ENCODE measurements around the gene G6PC2.

G6PC2 gene

DNA sequence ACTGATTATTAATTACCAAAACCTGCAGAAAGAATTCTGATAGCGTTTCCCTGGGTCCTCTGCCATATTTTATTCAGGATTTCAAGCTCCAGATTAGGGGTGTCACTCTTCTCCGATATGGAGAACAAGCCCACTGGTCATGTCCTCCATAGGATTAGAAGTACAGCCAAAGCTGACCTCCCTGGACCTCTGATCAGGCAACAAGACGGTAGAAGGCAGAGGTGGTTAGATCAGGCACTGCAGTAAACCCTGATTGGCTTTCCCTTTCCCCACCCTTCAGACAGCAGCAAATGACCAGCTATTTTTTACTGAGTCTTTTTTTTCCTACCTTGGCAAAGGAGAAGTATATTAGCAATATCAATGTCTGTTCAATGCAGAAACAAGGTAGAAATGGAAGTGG, 48.6 kb upstream of the G6PC2 start:
- peaks cover 8% of the 10 kb centered on the region; the same call in 1 of the 2 replicates for H3K4me1 ChIP-seq (ENCODE audit: control insufficient read depth, insufficient read depth, low read length)
- POLR2A ChIA-PET = no interaction called here
- no peaks in the 10 kb centered on the region for H3K9me3 ChIP-seq (ENCODE audit: control insufficient read depth, insufficient read depth, low read depth, low read length)
- no peak overlapping the region for H3K4me3 ChIP-seq (ENCODE audit: low read depth, low read length)
- TF ChIP-seq ZFP3 (tag by site-specific recombination; IDR thresholded peaks at IDR 0.05; ENCODE audit: low read depth) = no peak
- TF ChIP-seq ZNF777 (tag by site-specific recombination; IDR thresholded peaks at IDR 0.05; ENCODE audit: borderline replicate concordance) = no peak
- TF ChIP-seq ZNF660 (tag by site-specific recombination; IDR thresholded peaks at IDR 0.05) = no peak
- no peak for TF ChIP-seq ZNF155 (tag by site-specific recombination; IDR thresholded peaks at IDR 0.05)
- no peak for TF ChIP-seq ZNF600 (tag by site-specific recombination; IDR thresholded peaks at IDR 0.05)
- TF ChIP-seq ZFHX2 (tag by site-specific recombination; conservative IDR thresholded peaks at IDR 0.05) = no peak
- TF ChIP-seq SCRT1 (tag by site-specific recombination; IDR thresholded peaks at IDR 0.05; ENCODE audit: borderline replicate concordance) = no peak
- no peak overlapping the region for H3K27ac ChIP-seq (ENCODE audit: extremely low read depth, low read depth, low read length)
- CTCF ChIA-PET = interaction anchor here (0.6 kb wide), 1 partner anchor 358 kb away, joined by 3 read pairs; no protein-coding TSS in a partner anchor
- H3K36me3 ChIP-seq (ENCODE audit: control insufficient read depth in 2 of 2, insufficient read depth in 1 of 2, low read length in 2 of 2) = peaks cover 0 to 36% of the 10 kb centered on the region in 2 experiments; a peak in 1 of 3 replicates

DNA sequence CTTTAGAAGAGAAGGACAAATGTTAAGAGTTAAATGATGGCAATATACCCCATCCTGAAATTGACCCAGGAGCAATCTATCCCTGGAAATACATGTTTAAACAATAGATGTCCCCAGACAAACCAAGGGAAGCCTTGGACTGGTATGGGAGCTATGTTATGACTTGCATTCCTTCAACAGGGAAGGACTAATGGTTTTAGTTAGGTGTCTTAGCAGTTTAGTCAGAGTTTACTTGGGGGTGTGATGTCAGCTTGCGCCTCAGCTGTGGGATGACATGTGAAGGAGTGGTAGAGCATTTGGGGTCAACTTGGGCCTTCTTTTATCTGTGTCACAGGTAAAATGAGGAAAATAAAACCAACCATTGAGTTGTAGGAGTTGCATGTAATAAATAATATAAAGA, 47.6 kb upstream of the G6PC2 start:
- no peak overlapping the region for H3K4me3 ChIP-seq (ENCODE audit: low read depth, low read length)
- ChIA-PET POLR2A (no interaction called here), CTCF (interaction anchor here (0.7 to 1.1 kb wide), 3 partner anchors 49 to 505 kb away, joined by 3 read pairs; no protein-coding TSS in a partner anchor)
- peaks cover 0 to 43% of the 10 kb centered on the region in 2 experiments; a peak in 1 of 3 replicates for H3K36me3 ChIP-seq (ENCODE audit: control insufficient read depth in 2 of 2, insufficient read depth in 1 of 2, low read length in 2 of 2)
- H3K27ac ChIP-seq (ENCODE audit: extremely low read depth, low read depth, low read length) = no peak overlapping the region
- no peaks in the 10 kb centered on the region for H3K9me3 ChIP-seq (ENCODE audit: control insufficient read depth, insufficient read depth, low read depth, low read length)
- peaks cover 8% of the 10 kb centered on the region; the same call in 1 of the 2 replicates for H3K4me1 ChIP-seq (ENCODE audit: control insufficient read depth, insufficient read depth, low read length)
- TF ChIP-seq ZNF157 (tag by site-specific recombination; IDR thresholded peaks at IDR 0.05) (no peak), ZNF324 (tag by site-specific recombination; IDR thresholded peaks at IDR 0.05) (no peak), ZXDB (tag by site-specific recombination; IDR thresholded peaks at IDR 0.05) (no peak), ZNF10 (tag by site-specific recombination; IDR thresholded peaks at IDR 0.05) (no peak), SCRT2 (tag by site-specific recombination; IDR thresholded peaks at IDR 0.05) (no peak)
- TF ChIP-seq, protein P1, sequence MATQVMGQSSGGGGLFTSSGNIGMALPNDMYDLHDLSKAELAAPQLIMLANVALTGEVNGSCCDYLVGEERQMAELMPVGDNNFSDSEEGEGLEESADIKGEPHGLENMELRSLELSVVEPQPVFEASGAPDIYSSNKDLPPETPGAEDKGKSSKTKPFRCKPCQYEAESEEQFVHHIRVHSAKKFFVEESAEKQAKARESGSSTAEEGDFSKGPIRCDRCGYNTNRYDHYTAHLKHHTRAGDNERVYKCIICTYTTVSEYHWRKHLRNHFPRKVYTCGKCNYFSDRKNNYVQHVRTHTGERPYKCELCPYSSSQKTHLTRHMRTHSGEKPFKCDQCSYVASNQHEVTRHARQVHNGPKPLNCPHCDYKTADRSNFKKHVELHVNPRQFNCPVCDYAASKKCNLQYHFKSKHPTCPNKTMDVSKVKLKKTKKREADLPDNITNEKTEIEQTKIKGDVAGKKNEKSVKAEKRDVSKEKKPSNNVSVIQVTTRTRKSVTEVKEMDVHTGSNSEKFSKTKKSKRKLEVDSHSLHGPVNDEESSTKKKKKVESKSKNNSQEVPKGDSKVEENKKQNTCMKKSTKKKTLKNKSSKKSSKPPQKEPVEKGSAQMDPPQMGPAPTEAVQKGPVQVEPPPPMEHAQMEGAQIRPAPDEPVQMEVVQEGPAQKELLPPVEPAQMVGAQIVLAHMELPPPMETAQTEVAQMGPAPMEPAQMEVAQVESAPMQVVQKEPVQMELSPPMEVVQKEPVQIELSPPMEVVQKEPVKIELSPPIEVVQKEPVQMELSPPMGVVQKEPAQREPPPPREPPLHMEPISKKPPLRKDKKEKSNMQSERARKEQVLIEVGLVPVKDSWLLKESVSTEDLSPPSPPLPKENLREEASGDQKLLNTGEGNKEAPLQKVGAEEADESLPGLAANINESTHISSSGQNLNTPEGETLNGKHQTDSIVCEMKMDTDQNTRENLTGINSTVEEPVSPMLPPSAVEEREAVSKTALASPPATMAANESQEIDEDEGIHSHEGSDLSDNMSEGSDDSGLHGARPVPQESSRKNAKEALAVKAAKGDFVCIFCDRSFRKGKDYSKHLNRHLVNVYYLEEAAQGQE (tag by site-specific recombination; IDR thresholded peaks at IDR 0.05) = no peak

DNA sequence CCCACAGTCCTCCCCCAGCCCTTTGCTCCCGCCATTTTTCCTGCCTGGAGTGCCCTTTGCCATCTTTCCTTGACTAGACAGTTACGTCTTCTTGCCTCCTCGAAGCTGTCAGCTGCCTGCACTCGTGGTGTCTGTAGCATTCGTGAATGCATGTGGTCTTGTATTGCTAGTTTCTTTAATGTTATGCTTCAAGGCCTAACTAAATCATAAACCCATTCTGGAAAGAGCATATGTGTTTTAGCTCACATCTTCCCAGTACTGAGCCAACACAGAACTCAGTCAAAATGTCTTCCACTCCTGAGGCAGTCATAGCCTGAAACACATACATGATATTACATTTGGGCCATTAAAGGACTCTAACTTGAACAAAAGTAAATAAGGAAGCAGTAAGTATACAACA, 46.4 kb upstream of the G6PC2 start:
- H3K4me1 ChIP-seq (ENCODE audit: control insufficient read depth, insufficient read depth, low read length) = peaks cover 13% of the 10 kb centered on the region; the same call in 1 of the 2 replicates
- ChIA-PET CTCF (interaction anchor here (0.6 kb wide), 1 partner anchor 45 kb away, joined by 3 read pairs; no protein-coding TSS in a partner anchor), POLR2A (no interaction called here)
- no peaks in the 10 kb centered on the region for H3K9me3 ChIP-seq (ENCODE audit: control insufficient read depth, insufficient read depth, low read depth, low read length)
- H3K4me3 ChIP-seq (ENCODE audit: low read depth, low read length) = no peak overlapping the region
- H3K27ac ChIP-seq (ENCODE audit: extremely low read depth, low read depth, low read length) = no peak overlapping the region
- peaks cover 0 to 43% of the 10 kb centered on the region in 2 experiments; a peak in 1 of 3 replicates for H3K36me3 ChIP-seq (ENCODE audit: control insufficient read depth in 2 of 2, insufficient read depth in 1 of 2, low read length in 2 of 2)
- TF ChIP-seq ZNF785 (tag by site-specific recombination; IDR thresholded peaks at IDR 0.05) (no peak), ZNF214 (tag by site-specific recombination; IDR thresholded peaks at IDR 0.05; ENCODE audit: borderline replicate concordance) (no peak), ZNF670 (tag by site-specific recombination; IDR thresholded peaks at IDR 0.05; ENCODE audit: low read depth) (no peak), ZNF660 (tag by site-specific recombination; IDR thresholded peaks at IDR 0.05) (no peak), ZNF221 (tag by site-specific recombination; IDR thresholded peaks at IDR 0.05; ENCODE audit: borderline replicate concordance) (no peak), YY1 (tag by site-specific recombination; IDR thresholded peaks at IDR 0.05) (no peak), ZNF747 (tag by site-specific recombination; IDR thresholded peaks at IDR 0.05) (no peak), ZBTB8A (tag by site-specific recombination; IDR thresholded peaks at IDR 0.05) (no peak), ZNF555 (tag by site-specific recombination; conservative IDR thresholded peaks at IDR 0.05) (no peak)
- TF ChIP-seq, protein P2, sequence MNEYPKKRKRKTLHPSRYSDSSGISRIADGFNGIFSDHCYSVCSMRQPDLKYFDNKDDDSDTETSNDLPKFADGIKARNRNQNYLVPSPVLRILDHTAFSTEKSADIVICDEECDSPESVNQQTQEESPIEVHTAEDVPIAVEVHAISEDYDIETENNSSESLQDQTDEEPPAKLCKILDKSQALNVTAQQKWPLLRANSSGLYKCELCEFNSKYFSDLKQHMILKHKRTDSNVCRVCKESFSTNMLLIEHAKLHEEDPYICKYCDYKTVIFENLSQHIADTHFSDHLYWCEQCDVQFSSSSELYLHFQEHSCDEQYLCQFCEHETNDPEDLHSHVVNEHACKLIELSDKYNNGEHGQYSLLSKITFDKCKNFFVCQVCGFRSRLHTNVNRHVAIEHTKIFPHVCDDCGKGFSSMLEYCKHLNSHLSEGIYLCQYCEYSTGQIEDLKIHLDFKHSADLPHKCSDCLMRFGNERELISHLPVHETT (tag by site-specific recombination; IDR thresholded peaks at IDR 0.05) = no peak
- TF ChIP-seq, protein P3, sequence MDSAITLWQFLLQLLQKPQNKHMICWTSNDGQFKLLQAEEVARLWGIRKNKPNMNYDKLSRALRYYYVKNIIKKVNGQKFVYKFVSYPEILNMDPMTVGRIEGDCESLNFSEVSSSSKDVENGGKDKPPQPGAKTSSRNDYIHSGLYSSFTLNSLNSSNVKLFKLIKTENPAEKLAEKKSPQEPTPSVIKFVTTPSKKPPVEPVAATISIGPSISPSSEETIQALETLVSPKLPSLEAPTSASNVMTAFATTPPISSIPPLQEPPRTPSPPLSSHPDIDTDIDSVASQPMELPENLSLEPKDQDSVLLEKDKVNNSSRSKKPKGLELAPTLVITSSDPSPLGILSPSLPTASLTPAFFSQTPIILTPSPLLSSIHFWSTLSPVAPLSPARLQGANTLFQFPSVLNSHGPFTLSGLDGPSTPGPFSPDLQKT (IDR thresholded peaks at IDR 0.05; ENCODE audit: borderline replicate concordance, low read depth, low read length) = no peak
- TF ChIP-seq, protein P4, sequence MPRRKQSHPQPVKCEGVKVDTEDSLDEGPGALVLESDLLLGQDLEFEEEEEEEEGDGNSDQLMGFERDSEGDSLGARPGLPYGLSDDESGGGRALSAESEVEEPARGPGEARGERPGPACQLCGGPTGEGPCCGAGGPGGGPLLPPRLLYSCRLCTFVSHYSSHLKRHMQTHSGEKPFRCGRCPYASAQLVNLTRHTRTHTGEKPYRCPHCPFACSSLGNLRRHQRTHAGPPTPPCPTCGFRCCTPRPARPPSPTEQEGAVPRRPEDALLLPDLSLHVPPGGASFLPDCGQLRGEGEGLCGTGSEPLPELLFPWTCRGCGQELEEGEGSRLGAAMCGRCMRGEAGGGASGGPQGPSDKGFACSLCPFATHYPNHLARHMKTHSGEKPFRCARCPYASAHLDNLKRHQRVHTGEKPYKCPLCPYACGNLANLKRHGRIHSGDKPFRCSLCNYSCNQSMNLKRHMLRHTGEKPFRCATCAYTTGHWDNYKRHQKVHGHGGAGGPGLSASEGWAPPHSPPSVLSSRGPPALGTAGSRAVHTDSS (tag by site-specific recombination; IDR thresholded peaks at IDR 0.05) = no peak

Data from HEK293 (cell line).